Neural progenitor cell (in vitro differentiated cells): ENCODE measurements around the gene LMF1.

Experiments
- EZH2 ChIP-seq: fragments of 200-600 bp; sonication (generic); IDR thresholded peaks from 2 replicates; pipeline ENCODE4 v1.6.1; 2017; ENCODE audit warnings: antibody characterized with exemption, mild to moderate bottlenecking, moderate library complexity
- EZH2phosphoT487 ChIP-seq: fragments of 200-600 bp; sonication (generic); IDR thresholded peaks from 2 replicates; pipeline ENCODE4 v1.6.1; 2017; ENCODE audit warnings: antibody characterized with exemption

GRCh38 chr16:1009358-1010150 lies 38.8 kb upstream of the LMF1 start:
- TF ChIP-seq EZH2phosphoT487 (no peak), EZH2 (no peak)
